Breast epithelium (tissue), 4 donors: ENCODE measurements around the gene BIN1. TPM values are rescaled to one million over a fixed set of nuclear protein-coding genes. Genes with fewer than 3 reads are reported as not detected.

Source experiments
- DNase-seq, 2 donors: peaks; one replicate each; pipeline ENCODE4 v3.0.0-alpha.2; 2019; ENCODE audit warnings: low spot score in 2 of 2
- H3K27ac ChIP-seq, 2 donors: fragments of 200-600 bp; sonication (generic) in 1 of 2; one replicate each; pipeline ENCODE4 v1.5.1; 2016 to 2019; ENCODE audit warnings: mild to moderate bottlenecking in 1 of 2
- H3K27me3 ChIP-seq, 2 donors: fragments of 200-600 bp; sonication (generic) in 1 of 2; one replicate each; pipeline versions ENCODE4 v1.5.1 to v1.6.0; 2017 to 2019; ENCODE audit warnings: control low read depth in 1 of 2, mild to moderate bottlenecking in 1 of 2
- H3K36me3 ChIP-seq: fragments of 200-600 bp; one replicate; pipeline ENCODE4 v1.5.1; 2019
- H3K4me1 ChIP-seq, 2 donors: fragments of 200-600 bp; sonication (generic); one replicate each; pipeline ENCODE4 v1.5.1; 2016 to 2019; ENCODE audit warnings: control low read depth in 1 of 2
- H3K4me3 ChIP-seq, 3 donors: fragments of 200-600 bp; sonication (generic); 1 replicate in 2 of 3; 2 replicates in 1 of 3; pipeline ENCODE4 v1.5.1; 2016 to 2019; ENCODE audit warnings: mild to moderate bottlenecking in 3 of 3, moderate library complexity in 2 of 3
- H3K9me3 ChIP-seq, 2 donors: fragments of 200-600 bp; sonication (generic) in 1 of 2; one replicate each; pipeline ENCODE4 v1.5.1; 2016 to 2019; ENCODE audit warnings: control low read depth in 1 of 2
- POLR2A ChIP-seq: fragments of 450-650 bp; IDR thresholded peaks from one replicate; pipeline ENCODE4 v1.6.1; 2016; ENCODE audit warnings: antibody characterized with exemption, mild to moderate bottlenecking, moderate library complexity
- POLR2AphosphoS5 ChIP-seq, 3 donors: sonication (generic); formaldehyde crosslinking; IDR thresholded peaks; one replicate each; pipeline ENCODE4 v1.6.1; 2017; ENCODE audit warnings: antibody characterized with exemption in 3 of 3
- intact Hi-C: fragments of 100-400 bp; cut with DNase I; formaldehyde crosslinking; loops from one replicate; pipeline ENCODE4 v1.15.1; 2023; ENCODE audit warnings: low total_unique reads
- total RNA-seq, 3 donors: library from RNA; depleted of rRNA; stranded (reverse); fragments of >200 nt; gene quantifications; one replicate each; pipeline ENCODE4 v1.1.0, GENCODE V29; 2016
- TF ChIP-seq, protein P1 (sequence below), 3 donors: fragments of 450-650 bp; IDR thresholded peaks; one replicate each; pipeline ENCODE4 v1.5.1; 2016 to 2017; ENCODE audit warnings: antibody characterized with exemption in 3 of 3, mild to moderate bottlenecking in 3 of 3, moderate library complexity in 3 of 3

BIN1 gene
- total RNA-seq, 3 donors from 2014 or later, result 30.1 to 74.4 (median 59.3) TPM

DNA sequence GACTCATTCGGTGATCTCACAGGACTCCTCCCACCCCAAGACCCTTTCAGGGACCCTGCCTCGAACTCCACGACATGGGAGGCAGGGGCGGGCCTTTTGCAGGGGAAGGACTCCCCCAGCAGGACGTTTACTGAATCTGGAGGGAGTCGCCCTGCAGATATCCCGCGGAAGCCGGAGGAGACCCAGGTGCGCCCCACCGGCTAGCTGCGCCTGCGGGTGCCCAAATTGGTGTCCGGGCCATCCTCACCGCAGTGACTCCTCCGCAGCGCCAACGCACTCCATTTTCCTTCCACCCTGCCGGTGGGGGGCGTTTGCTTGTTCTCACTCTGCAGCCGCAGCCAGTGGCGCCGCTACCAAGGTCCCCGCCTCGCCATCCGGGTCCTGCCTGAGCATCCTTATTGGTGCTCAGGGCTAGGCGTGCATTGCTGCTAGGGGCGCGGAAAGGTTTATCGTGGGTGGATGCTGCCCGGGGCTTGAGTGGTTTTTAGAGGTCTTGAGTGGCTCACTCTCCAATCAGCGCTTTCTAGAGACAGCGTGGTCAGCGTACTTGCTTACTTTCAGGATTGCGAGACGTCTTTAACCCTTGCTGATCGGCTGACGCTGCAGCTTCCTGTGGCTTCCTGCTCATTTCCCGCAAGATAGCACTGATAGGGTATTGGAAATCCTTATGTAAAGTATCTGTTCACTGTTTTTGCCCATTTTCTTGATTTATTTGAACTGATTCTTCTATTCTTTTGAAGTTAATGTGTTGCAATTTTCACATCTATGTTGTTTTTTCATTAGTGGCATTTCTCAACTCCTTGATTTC lies 81.4 kb downstream of the BIN1 start:
- H3K36me3 ChIP-seq, result no peaks in the 10 kb centered on the region
- H3K27ac ChIP-seq, result peak overlapping the region in 1 of 2 donors; percentile 12
- peaks cover 4 to 12% of the 10 kb centered on the region in 2 donors for H3K27me3 ChIP-seq
- H3K9me3 ChIP-seq, result peaks cover 4% of the 10 kb centered on the region in 2 donors
- no peak for DNase-seq
- TF ChIP-seq POLR2AphosphoS5 (IDR thresholded peaks at IDR 0.05), result no peak
- TF ChIP-seq, protein P1, sequence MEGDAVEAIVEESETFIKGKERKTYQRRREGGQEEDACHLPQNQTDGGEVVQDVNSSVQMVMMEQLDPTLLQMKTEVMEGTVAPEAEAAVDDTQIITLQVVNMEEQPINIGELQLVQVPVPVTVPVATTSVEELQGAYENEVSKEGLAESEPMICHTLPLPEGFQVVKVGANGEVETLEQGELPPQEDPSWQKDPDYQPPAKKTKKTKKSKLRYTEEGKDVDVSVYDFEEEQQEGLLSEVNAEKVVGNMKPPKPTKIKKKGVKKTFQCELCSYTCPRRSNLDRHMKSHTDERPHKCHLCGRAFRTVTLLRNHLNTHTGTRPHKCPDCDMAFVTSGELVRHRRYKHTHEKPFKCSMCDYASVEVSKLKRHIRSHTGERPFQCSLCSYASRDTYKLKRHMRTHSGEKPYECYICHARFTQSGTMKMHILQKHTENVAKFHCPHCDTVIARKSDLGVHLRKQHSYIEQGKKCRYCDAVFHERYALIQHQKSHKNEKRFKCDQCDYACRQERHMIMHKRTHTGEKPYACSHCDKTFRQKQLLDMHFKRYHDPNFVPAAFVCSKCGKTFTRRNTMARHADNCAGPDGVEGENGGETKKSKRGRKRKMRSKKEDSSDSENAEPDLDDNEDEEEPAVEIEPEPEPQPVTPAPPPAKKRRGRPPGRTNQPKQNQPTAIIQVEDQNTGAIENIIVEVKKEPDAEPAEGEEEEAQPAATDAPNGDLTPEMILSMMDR (IDR thresholded peaks at IDR 0.05), result no peak
- no peak for TF ChIP-seq POLR2A
- intact Hi-C loops, result no loop called here
- H3K4me3 ChIP-seq, result peak overlapping the region; percentile 32 to 70 (median 49)
- H3K4me1 ChIP-seq, result peaks cover 0 to 5% of the 10 kb centered on the region in 2 donors

DNA sequence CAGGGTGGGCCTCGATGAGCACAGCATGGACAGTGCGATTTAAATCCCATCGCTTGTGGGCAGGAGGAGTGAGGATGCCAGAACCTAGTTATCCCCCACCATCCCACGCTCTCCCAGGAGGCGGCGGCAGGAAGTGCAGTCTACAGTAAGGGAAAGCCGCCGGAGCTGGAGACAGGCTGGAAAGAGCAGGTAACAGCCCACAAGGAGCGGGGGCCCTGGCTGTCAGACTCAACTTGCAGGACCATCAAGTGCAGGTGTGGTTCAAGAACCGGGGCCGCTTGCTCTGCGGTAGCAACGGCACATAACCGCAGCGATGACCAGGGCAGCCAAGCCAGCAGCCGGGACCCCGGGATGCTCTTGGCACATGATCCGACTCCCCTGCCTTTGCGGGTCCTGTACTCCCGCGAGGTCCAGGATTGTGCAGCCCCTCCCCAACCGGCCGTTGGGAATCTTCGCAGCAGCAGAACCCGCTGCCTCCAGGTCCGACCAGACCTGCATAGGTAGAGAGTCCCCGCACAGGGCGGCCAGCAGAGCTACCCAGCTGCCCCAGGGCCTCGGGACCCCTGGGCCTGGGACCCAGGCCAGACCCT lies 82.1 kb downstream of the BIN1 start:
- DNase-seq, result no peak
- H3K9me3 ChIP-seq, result peaks cover 4% of the 10 kb centered on the region in 2 donors
- peak overlapping the region; percentile 32 to 70 (median 49) for H3K4me3 ChIP-seq
- peaks cover 0 to 5% of the 10 kb centered on the region in 2 donors for H3K4me1 ChIP-seq
- peak overlapping the region in 1 of 2 donors; percentile 12 for H3K27ac ChIP-seq
- no peak for TF ChIP-seq POLR2AphosphoS5 (IDR thresholded peaks at IDR 0.05)
- TF ChIP-seq, protein P1 (IDR thresholded peaks at IDR 0.05), result peak in 1 of 3 donors; percentile 17
- no peak for TF ChIP-seq POLR2A
- H3K27me3 ChIP-seq, result peaks cover 4 to 12% of the 10 kb centered on the region in 2 donors
- no peaks in the 10 kb centered on the region for H3K36me3 ChIP-seq
- intact Hi-C loops, result no loop called here

DNA sequence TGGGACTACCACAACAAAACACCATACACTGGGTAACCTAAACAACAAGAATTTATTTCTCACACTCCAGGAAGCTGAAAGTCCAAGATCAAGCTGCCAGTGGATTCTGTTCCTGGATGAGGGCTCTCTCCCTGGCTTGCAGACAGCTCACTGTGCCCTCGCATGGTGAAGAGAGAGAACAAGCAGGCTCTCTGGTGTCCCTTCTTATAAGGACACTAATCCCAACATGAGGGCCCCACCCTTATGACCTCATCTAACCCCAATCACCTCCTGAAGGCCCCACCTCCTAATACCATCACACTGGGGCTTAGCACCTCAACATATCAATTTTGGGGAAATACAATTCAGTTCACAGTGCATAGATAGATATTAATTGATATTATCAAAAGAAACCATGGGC lies 83.5 kb downstream of the BIN1 start:
- TF ChIP-seq, protein P1 (IDR thresholded peaks at IDR 0.05), result no peak
- no peak for TF ChIP-seq POLR2A
- TF ChIP-seq POLR2AphosphoS5 (IDR thresholded peaks at IDR 0.05), result no peak
- Histone ChIP-seq H3K27me3 (peaks cover 4 to 12% of the 10 kb centered on the region in 2 donors), H3K4me1 (peaks cover 0 to 5% of the 10 kb centered on the region in 2 donors), H3K9me3 (peaks cover 4% of the 10 kb centered on the region in 2 donors), H3K4me3 (no peak overlapping the region), H3K27ac (no peak overlapping the region), H3K36me3 (no peaks in the 10 kb centered on the region)
- intact Hi-C loops, result no loop called here
- no peak for DNase-seq

DNA sequence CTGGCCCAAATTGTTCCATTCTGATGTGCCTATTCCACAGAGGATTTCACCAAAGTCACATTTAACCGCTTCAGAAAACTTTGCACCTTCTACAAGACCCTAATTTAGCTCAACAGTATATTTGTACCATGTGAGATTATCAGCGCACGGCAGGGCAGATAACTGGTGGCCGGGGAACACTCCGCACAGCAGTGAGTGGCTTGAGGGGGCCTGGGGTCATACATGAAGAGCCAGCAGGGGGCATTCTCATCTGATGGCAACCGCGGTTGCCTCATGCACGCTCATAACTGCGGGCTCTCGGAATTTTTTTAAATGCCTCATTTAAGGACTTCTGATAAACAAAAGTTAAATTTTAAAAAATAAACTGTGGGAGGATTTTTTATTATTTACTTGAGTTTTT lies 84.1 kb downstream of the BIN1 start:
- Histone ChIP-seq H3K27ac (no peak overlapping the region), H3K4me1 (peaks cover 0 to 5% of the 10 kb centered on the region in 2 donors), H3K9me3 (peaks cover 4% of the 10 kb centered on the region in 2 donors), H3K36me3 (no peaks in the 10 kb centered on the region), H3K27me3 (peaks cover 4 to 10% of the 10 kb centered on the region in 2 donors), H3K4me3 (no peak overlapping the region)
- TF ChIP-seq, protein P1 (IDR thresholded peaks at IDR 0.05), result no peak
- TF ChIP-seq POLR2AphosphoS5 (IDR thresholded peaks at IDR 0.05) (no peak), POLR2A (no peak)
- intact Hi-C loops, result no loop called here
- DNase-seq, result no peak

DNA sequence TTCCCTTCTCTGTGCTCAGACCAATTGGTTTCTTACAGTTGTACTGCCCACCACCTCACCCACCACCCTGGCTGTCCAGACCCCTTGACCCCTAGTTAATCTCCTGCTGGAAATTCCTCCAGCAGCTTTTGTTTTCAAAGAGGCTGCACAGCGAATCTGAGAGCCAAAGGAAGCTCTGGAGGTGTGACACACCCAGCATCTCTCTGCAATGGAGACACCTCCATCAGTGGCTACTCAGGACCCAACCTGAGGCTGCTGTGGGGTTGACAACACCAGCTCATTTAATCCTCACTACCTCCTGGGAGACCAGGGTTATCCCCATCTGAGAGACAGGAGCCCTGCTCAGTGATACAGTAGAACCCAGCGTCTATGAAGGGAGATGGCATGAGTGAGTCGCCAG lies 86.4 kb downstream of the BIN1 start:
- DNase-seq, result no peak
- TF ChIP-seq POLR2A (no peak), POLR2AphosphoS5 (IDR thresholded peaks at IDR 0.05) (no peak)
- TF ChIP-seq, protein P1 (IDR thresholded peaks at IDR 0.05), result no peak
- intact Hi-C loops, result no loop called here
- Histone ChIP-seq H3K27ac (no peak overlapping the region), H3K4me3 (no peak overlapping the region), H3K9me3 (peaks cover 4% of the 10 kb centered on the region in 2 donors), H3K27me3 (peaks cover 4 to 8% of the 10 kb centered on the region in 2 donors), H3K36me3 (no peaks in the 10 kb centered on the region), H3K4me1 (peaks cover 0 to 5% of the 10 kb centered on the region in 2 donors)
